ENCODE measurements around the gene HSP90AB1. TPM values are rescaled to one million over a fixed set of nuclear protein-coding genes. Genes with fewer than 3 reads are reported as not detected.

The HSP90AB1 gene
- total RNA-seq, 1 experiment from 2014 or later, result 1,280 TPM

GRCh38 chr6:44268095-44268628 lies 21.3 kb downstream of the HSP90AB1 start:
- DNase-seq, result peak; percentile 76
- POLR2A ChIA-PET (ENCODE audit: unreplicated experiment), result interaction anchor here (0.6 kb wide), 1 partner anchor 45 kb away, joined by 5 read pairs; the partner anchor contains the start of gene SLC29A1
- BruUV-seq (replicated peaks), result no TSS peak

GRCh38 chr6:44269178-44269920 lies 22.4 kb downstream of the HSP90AB1 start:
- no peaks in the 10 kb centered on the region for H3K36me3 ChIP-seq (ENCODE audit: low read depth, low read length)
- CTCF ChIA-PET, result no interaction called here
- no peak overlapping the region for H3K4me3 ChIP-seq (ENCODE audit: low read length)
- TF ChIP-seq EZH2phosphoT487 (IDR thresholded peaks at IDR 0.05; ENCODE audit: borderline replicate concordance, low read length) (no peak), CTCF (conservative IDR thresholded peaks at IDR 0.05; ENCODE audit: low read depth, low read length) (no peak)
- no peak overlapping the region for H2AFZ ChIP-seq (ENCODE audit: low read length)
- peaks cover 4% of the 10 kb centered on the region for H3K4me1 ChIP-seq (ENCODE audit: insufficient read depth, low read length)
- POLR2A ChIA-PET (ENCODE audit: unreplicated experiment), result no interaction called here
- peaks cover 6% of the 10 kb centered on the region for H3K79me2 ChIP-seq (ENCODE audit: low read length)
- H3K9ac ChIP-seq (ENCODE audit: low read length), result no peak overlapping the region
- H3K27ac ChIP-seq (ENCODE audit: low read length), result no peak overlapping the region
- ATAC-seq (no peak), DNase-seq (no peak)
- peaks cover 33% of the 10 kb centered on the region for H3K27me3 ChIP-seq (ENCODE audit: low read length)
- intact Hi-C loops (cut with micrococcal nuclease), result loop anchor here (5.0 kb wide), 1 partner anchor 33 kb away; no protein-coding TSS in a partner anchor
- no peaks in the 10 kb centered on the region for H3K9me3 ChIP-seq (ENCODE audit: low read length)
- BruUV-seq (replicated peaks), result no TSS peak
- H3K4me2 ChIP-seq (ENCODE audit: low read length), result no peak overlapping the region
- H3F3A ChIP-seq (ENCODE audit: low read length, unreplicated experiment), result no peaks in the 10 kb centered on the region
- H3K9me2 ChIP-seq (replicated peaks; ENCODE audit: low read length), result no peaks in the 10 kb centered on the region
- H4K20me1 ChIP-seq (ENCODE audit: low read length), result no peaks in the 10 kb centered on the region

More at GRCh38 chr6:44268095-44268628, 21.3 kb downstream of the HSP90AB1 start:
- Histone ChIP-seq H3K36me3 (ENCODE audit: low read depth, low read length) (no peaks in the 10 kb centered on the region), H3K4me3 (ENCODE audit: low read length) (no peak overlapping the region), H3K27me3 (ENCODE audit: low read length) (peaks cover 33% of the 10 kb centered on the region), H3K79me2 (ENCODE audit: low read length) (peaks cover 17% of the 10 kb centered on the region), H3K9ac (ENCODE audit: low read length) (no peak overlapping the region), H3K4me1 (ENCODE audit: insufficient read depth, low read length) (peaks cover 16% of the 10 kb centered on the region), H3K9me3 (ENCODE audit: low read length) (no peaks in the 10 kb centered on the region), H3F3A (ENCODE audit: low read length, unreplicated experiment) (no peaks in the 10 kb centered on the region), H4K20me1 (ENCODE audit: low read length) (no peaks in the 10 kb centered on the region), H3K27ac (ENCODE audit: low read length) (no peak overlapping the region), H3K9me2 (replicated peaks; ENCODE audit: low read length) (no peaks in the 10 kb centered on the region), H2AFZ (ENCODE audit: low read length) (no peak overlapping the region), H3K4me2 (ENCODE audit: low read length) (no peak overlapping the region)
- CTCF ChIA-PET, result interaction anchor here (0.6 to 1.9 kb wide), 3 partner anchors 45 to 169 kb away, joined by 3 to 7 read pairs (median 4); partner anchors contain the start of gene AARS2
- intact Hi-C loops (cut with micrococcal nuclease), result loop anchor here (1.0 to 5.0 kb wide), 2 partner anchors 34 to 70 kb away; no protein-coding TSS in a partner anchor
- TF ChIP-seq EZH2phosphoT487 (IDR thresholded peaks at IDR 0.05; ENCODE audit: borderline replicate concordance, low read length) (no peak), CTCF (conservative IDR thresholded peaks at IDR 0.05; ENCODE audit: low read depth, low read length) (peak; percentile 95), EZH2 (IDR thresholded peaks at IDR 0.05; ENCODE audit: low read length, unreplicated experiment) (no peak)
- no peak for ATAC-seq

All from PC-3 (cell line).